ENCODE results near the gene PTPRN2. TPM values are rescaled to one million over a fixed set of nuclear protein-coding genes. Genes with fewer than 3 reads are reported as not detected.

Gene PTPRN2
- total and polyA plus RNA-seq, 2 of the 13 experiments (the other 11 are each of a cell fraction or from before 2014, with no cell fraction given) = 2.5 to 24.2 TPM

DNA sequence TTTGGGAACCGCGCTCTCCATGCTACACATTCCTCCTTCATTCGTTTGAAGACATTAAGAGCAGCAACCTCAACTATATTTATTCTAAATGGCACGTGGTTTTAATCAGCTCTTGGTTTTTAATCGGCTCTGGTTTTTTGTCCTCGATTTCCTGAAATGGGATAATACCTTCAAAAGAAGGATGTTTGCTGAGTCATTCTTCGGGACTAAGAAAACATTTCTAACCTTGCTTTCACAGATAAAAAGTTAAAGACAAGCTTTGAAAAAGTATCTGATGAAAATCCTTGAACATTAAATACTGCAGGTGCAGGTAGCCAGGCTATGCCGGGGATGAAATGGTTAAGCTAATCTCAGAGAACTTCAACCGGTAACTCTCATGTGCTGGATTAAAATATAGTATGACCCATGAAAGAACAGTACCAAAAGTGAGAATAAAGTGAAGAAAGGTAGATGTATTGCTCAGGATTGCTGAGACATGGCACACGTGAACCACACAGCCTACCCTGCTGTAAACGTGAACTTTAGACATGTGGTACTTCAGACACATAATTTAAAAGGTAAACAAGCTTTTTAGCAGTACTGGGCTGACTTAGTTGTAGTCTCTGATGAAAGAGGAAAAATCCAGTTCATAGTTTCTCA, 89.1 kb downstream of the PTPRN2 start (continued):
- TF ChIP-seq AGO2 (optimal IDR thresholded peaks at IDR 0.05; ENCODE audit: low read depth, low read length) = no peak
- TF ChIP-seq NR2F6 (IDR thresholded peaks at IDR 0.05) = no peak
- peak; percentile 29; the same call in 1 of the 2 replicates for TF ChIP-seq NR2F6 (CRISPR knock-in tag; IDR thresholded peaks at IDR 0.05)
- TF ChIP-seq KIAA2018 (CRISPR knock-in tag; IDR thresholded peaks at IDR 0.05; ENCODE audit: borderline replicate concordance) = no peak
- TF ChIP-seq, protein P1, sequence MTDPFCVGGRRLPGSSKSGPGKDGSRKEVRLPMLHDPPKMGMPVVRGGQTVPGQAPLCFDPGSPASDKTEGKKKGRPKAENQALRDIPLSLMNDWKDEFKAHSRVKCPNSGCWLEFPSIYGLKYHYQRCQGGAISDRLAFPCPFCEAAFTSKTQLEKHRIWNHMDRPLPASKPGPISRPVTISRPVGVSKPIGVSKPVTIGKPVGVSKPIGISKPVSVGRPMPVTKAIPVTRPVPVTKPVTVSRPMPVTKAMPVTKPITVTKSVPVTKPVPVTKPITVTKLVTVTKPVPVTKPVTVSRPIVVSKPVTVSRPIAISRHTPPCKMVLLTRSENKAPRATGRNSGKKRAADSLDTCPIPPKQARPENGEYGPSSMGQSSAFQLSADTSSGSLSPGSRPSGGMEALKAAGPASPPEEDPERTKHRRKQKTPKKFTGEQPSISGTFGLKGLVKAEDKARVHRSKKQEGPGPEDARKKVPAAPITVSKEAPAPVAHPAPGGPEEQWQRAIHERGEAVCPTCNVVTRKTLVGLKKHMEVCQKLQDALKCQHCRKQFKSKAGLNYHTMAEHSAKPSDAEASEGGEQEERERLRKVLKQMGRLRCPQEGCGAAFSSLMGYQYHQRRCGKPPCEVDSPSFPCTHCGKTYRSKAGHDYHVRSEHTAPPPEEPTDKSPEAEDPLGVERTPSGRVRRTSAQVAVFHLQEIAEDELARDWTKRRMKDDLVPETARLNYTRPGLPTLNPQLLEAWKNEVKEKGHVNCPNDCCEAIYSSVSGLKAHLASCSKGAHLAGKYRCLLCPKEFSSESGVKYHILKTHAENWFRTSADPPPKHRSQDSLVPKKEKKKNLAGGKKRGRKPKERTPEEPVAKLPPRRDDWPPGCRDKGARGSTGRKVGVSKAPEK (CRISPR knock-in tag; IDR thresholded peaks at IDR 0.05; ENCODE audit: borderline replicate concordance) = no peak
- no peak for TF ChIP-seq SNAPC2 (CRISPR knock-in tag; IDR thresholded peaks at IDR 0.05)
- peak; percentile 57; the same call in 1 of the 2 replicates for TF ChIP-seq ZNF12 (CRISPR knock-in tag; IDR thresholded peaks at IDR 0.05)
- TF ChIP-seq SRY (CRISPR knock-in tag; IDR thresholded peaks at IDR 0.05) = no peak
- no peak for TF ChIP-seq ZNF576 (CRISPR knock-in tag; IDR thresholded peaks at IDR 0.05)
- peak; percentile 63; the same call in 1 of the 2 replicates for TF ChIP-seq ZHX1 (CRISPR knock-in tag; IDR thresholded peaks at IDR 0.05; ENCODE audit: low read depth)
- TF ChIP-seq ZBTB38 (CRISPR knock-in tag; IDR thresholded peaks at IDR 0.05) = no peak
- TF ChIP-seq PAWR (CRISPR knock-in tag; IDR thresholded peaks at IDR 0.05; ENCODE audit: borderline replicate concordance) = no peak
- TF ChIP-seq RARA (CRISPR knock-in tag; IDR thresholded peaks at IDR 0.05) = peak; percentile 63
- TF ChIP-seq ATF3 (CRISPR knock-in tag; IDR thresholded peaks at IDR 0.05) = no peak
- no peak for TF ChIP-seq ZMAT3 (CRISPR knock-in tag; conservative IDR thresholded peaks at IDR 0.05)
- no peak for TF ChIP-seq ZNF563 (CRISPR knock-in tag; IDR thresholded peaks at IDR 0.05)
